Subcutaneous adipose tissue (tissue), 4 donors: Measurements from ENCODE around the gene SLC4A7. TPM values are rescaled to one million over a fixed set of nuclear protein-coding genes. Genes with fewer than 3 reads are reported as not detected.

ENCODE experiments used
- CTCF ChIP-seq: fragments of 450-650 bp; IDR thresholded peaks from one replicate; pipeline ENCODE4 v1.5.1; 2016; ENCODE audit warnings: low read depth, mild to moderate bottlenecking, control low read depth, antibody characterized with exemption, moderate library complexity
- total RNA-seq, 4 donors: library from RNA; depleted of rRNA; stranded (reverse); fragments of >200 nt; gene quantifications; one replicate each; pipeline ENCODE4 v1.1.0, GENCODE V29; 2016

The SLC4A7 gene
- total RNA-seq, 4 donors from 2014 or later, result 19.4 to 41.8 (median 37.6) TPM

DNA sequence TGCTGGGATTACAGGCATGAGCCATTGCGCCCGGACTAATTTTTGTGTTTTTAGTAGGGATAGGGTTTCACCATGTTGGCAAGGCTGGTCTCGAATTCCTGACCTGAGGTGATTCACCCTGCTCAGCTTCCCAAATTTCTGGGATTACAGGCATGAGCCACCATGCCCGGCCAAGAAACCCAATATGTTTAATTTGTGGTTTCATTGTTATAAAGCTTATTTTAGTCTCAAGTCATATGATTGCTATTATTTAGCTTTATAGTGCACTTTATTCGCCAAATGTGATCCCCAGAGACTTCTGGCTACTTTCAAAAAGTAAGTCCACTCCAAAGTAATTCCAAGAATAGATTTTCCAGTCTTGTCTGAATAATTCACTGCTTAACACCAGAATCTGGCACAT, 19.3 kb upstream of the SLC4A7 start:
- no peak for TF ChIP-seq CTCF

- TF ChIP-seq CTCF, result no peak
These were observed 17.6 kb upstream of the SLC4A7 start for GRCh38 chr3:27501759-27502158.

GRCh38 chr3:27500986-27501385, 16.8 kb upstream of the SLC4A7 start:
- TF ChIP-seq CTCF, result no peak

DNA sequence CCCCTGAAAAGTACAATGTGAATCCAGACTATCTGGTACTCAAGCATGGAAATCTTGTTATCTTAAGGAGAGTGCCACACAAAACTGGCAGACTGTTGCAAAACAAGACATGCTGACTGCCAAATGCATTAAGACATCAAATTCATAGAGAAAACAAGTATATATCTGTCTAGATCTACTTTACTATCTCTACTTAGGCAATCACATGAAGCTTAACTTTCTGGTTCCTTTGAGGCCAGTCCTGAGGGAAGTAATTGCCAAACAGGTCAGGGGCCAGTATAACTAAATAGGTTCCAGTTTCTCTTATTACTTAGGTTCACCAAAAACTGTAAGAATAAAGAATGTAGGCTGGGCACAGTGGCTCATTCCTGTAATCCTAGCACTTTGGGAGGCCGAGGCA, 15.9 kb upstream of the SLC4A7 start:
- no peak for TF ChIP-seq CTCF

- no peak for TF ChIP-seq CTCF
These were observed 10.6 kb upstream of the SLC4A7 start for GRCh38 chr3:27494784-27495183.

DNA sequence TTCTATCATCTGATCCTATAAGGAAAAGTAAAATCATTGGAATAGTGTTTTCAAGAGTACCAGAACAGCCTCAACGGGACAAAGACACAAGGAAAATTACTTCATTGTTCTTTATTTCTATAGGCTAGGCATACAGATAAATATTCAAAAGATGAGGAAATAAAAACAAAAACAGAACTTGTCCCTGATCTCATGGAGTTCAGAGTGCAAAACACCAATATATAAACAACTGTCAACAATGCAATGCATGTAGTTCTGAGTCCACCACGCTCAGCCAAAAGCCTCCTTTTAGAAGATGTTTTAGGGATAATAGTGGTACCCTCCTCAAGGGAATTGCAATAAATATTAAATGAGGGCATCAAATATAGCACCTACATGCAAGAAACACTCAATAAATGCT, 4.6 kb upstream of the SLC4A7 start:
- TF ChIP-seq CTCF, result no peak

DNA sequence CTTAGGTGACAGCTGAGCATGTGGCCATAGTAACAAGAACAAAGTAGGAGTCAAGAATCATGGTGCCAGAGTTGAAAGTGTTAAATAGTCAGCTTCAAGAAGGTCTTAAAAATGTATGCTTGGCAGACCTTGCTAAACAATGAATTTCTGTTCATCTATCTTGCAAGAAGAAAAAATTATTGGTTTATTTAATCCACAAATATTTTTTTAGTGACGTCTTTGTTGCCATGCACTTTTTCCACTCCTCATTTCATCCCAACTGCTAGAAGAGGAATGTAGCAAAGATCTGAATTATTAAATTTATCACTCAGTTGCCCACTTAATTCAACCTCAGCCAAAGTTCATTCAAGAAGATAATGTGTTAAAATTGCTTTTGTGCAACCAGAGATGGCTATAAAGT, 3.2 kb upstream of the SLC4A7 start:
- TF ChIP-seq CTCF, result no peak
